ENCODE measurements around the gene NECAB2. TPM values are rescaled to one million over a fixed set of nuclear protein-coding genes. Genes with fewer than 3 reads are reported as not detected.

The NECAB2 gene
- total RNA-seq, 1 donor from 2014 or later: 0.40 TPM

- Mint-ChIP-seq H3K36me3 (ENCODE audit: low read depth) (no peaks in the 10 kb centered on the region), H3K4me1 (ENCODE audit: low read depth) (peaks cover 6% of the 10 kb centered on the region), H3K27ac (ENCODE audit: unreplicated experiment) (no peak overlapping the region), H3K9me3 (ENCODE audit: low read depth) (no peaks in the 10 kb centered on the region), H3K27me3 (ENCODE audit: low read depth) (peaks cover 7% of the 10 kb centered on the region), H3K4me3 (ENCODE audit: unreplicated experiment) (no peak overlapping the region)
- no peak for TF ChIP-seq CTCF (IDR thresholded peaks at IDR 0.05)
- DNase-seq (ENCODE audit: low spot score): no peak
Measured at GRCh38 chr16:83998091-83998490, 30.0 kb downstream of the NECAB2 start.

- H3K4me1 Mint-ChIP-seq (ENCODE audit: low read depth): no peaks in the 10 kb centered on the region
- H3K9me3 Mint-ChIP-seq (ENCODE audit: low read depth): no peaks in the 10 kb centered on the region
- H3K36me3 Mint-ChIP-seq (ENCODE audit: low read depth): no peaks in the 10 kb centered on the region
- H3K27me3 Mint-ChIP-seq (ENCODE audit: low read depth): peaks cover 17% of the 10 kb centered on the region
- TF ChIP-seq CTCF (IDR thresholded peaks at IDR 0.05): no peak
- H3K4me3 Mint-ChIP-seq (ENCODE audit: unreplicated experiment): no peak overlapping the region
- no peak for DNase-seq (ENCODE audit: low spot score)
- H3K27ac Mint-ChIP-seq (ENCODE audit: unreplicated experiment): no peak overlapping the region
Measured at GRCh38 chr16:84000989-84001642, 33.1 kb downstream of the NECAB2 start.

GRCh38 chr16:84001726-84002125 is 33.7 kb downstream of the NECAB2 start:
- TF ChIP-seq CTCF (IDR thresholded peaks at IDR 0.05): no peak
- no peak overlapping the region for H3K27ac Mint-ChIP-seq (ENCODE audit: unreplicated experiment)
- H3K9me3 Mint-ChIP-seq (ENCODE audit: low read depth): no peaks in the 10 kb centered on the region
- no peak for DNase-seq (ENCODE audit: low spot score)
- H3K4me3 Mint-ChIP-seq (ENCODE audit: unreplicated experiment): no peak overlapping the region
- no peaks in the 10 kb centered on the region for H3K36me3 Mint-ChIP-seq (ENCODE audit: low read depth)
- H3K4me1 Mint-ChIP-seq (ENCODE audit: low read depth): no peaks in the 10 kb centered on the region
- peaks cover 20% of the 10 kb centered on the region for H3K27me3 Mint-ChIP-seq (ENCODE audit: low read depth)

GRCh38 chr16:84003038-84003437 is 35.0 kb downstream of the NECAB2 start:
- Mint-ChIP-seq H3K27me3 (ENCODE audit: low read depth) (peaks cover 24% of the 10 kb centered on the region), H3K27ac (ENCODE audit: unreplicated experiment) (no peak overlapping the region)

GRCh38 chr16:84004442-84004841 is 36.4 kb downstream of the NECAB2 start:
- Mint-ChIP-seq H3K9me3 (ENCODE audit: low read depth) (peaks cover 3% of the 10 kb centered on the region), H3K36me3 (ENCODE audit: low read depth) (no peaks in the 10 kb centered on the region), H3K4me1 (ENCODE audit: low read depth) (no peaks in the 10 kb centered on the region), H3K27ac (ENCODE audit: unreplicated experiment) (no peak overlapping the region), H3K4me3 (ENCODE audit: unreplicated experiment) (no peak overlapping the region), H3K27me3 (ENCODE audit: low read depth) (peaks cover 22% of the 10 kb centered on the region)
- no peak for TF ChIP-seq CTCF (IDR thresholded peaks at IDR 0.05)
- no peak for DNase-seq (ENCODE audit: low spot score)

More at GRCh38 chr16:84003038-84003437, 35.0 kb downstream of the NECAB2 start:
- no peaks in the 10 kb centered on the region for H3K4me1 Mint-ChIP-seq (ENCODE audit: low read depth)
- TF ChIP-seq CTCF (IDR thresholded peaks at IDR 0.05): no peak
- no peak for DNase-seq (ENCODE audit: low spot score)
- H3K4me3 Mint-ChIP-seq (ENCODE audit: unreplicated experiment): no peak overlapping the region
- H3K36me3 Mint-ChIP-seq (ENCODE audit: low read depth): no peaks in the 10 kb centered on the region
- H3K9me3 Mint-ChIP-seq (ENCODE audit: low read depth): no peaks in the 10 kb centered on the region

All from chondrocyte (in vitro differentiated cells).